ENCODE data around the gene NFILZ.

DNA sequence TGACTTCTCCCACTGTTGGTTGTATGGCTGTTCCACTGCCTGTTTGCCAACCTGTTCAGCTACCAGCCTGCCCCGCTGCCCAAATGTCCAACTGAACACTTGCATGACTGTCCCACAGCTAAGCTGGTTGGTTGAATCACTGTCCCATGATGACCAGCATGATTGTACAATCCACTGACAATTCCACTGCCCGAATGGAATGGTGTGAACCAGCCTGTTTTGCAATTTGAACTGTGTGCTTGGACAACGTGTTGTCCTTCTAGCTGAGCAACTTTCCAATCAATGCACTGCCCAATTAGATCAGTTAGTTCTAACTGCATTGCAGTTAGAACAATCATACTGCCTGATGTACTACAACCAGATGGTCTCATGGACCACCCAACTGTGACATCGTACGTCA lies 28.6 kb upstream of the NFILZ start:
- TF ChIP-seq, protein P1, sequence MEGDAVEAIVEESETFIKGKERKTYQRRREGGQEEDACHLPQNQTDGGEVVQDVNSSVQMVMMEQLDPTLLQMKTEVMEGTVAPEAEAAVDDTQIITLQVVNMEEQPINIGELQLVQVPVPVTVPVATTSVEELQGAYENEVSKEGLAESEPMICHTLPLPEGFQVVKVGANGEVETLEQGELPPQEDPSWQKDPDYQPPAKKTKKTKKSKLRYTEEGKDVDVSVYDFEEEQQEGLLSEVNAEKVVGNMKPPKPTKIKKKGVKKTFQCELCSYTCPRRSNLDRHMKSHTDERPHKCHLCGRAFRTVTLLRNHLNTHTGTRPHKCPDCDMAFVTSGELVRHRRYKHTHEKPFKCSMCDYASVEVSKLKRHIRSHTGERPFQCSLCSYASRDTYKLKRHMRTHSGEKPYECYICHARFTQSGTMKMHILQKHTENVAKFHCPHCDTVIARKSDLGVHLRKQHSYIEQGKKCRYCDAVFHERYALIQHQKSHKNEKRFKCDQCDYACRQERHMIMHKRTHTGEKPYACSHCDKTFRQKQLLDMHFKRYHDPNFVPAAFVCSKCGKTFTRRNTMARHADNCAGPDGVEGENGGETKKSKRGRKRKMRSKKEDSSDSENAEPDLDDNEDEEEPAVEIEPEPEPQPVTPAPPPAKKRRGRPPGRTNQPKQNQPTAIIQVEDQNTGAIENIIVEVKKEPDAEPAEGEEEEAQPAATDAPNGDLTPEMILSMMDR (tag by site-specific recombination; IDR thresholded peaks at IDR 0.05), result no peak
- TF ChIP-seq ZNF624 (tag by site-specific recombination; IDR thresholded peaks at IDR 0.05), result no peak
- TF ChIP-seq, protein P2, sequence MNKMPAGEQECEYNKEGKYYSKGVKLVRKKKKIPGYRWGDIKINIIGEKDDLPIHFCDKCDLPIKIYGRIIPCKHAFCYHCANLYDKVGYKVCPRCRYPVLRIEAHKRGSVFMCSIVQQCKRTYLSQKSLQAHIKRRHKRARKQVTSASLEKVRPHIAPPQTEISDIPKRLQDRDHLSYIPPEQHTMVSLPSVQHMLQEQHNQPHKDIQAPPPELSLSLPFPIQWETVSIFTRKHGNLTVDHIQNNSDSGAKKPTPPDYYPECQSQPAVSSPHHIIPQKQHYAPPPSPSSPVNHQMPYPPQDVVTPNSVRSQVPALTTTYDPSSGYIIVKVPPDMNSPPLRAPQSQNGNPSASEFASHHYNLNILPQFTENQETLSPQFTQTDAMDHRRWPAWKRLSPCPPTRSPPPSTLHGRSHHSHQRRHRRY (tag by site-specific recombination; IDR thresholded peaks at IDR 0.05), result no peak
- TF ChIP-seq ZNF274 (IDR thresholded peaks at IDR 0.05; ENCODE audit: low read length), result no peak
- no peak for TF ChIP-seq ZNF274 (tag by site-specific recombination; IDR thresholded peaks at IDR 0.05; ENCODE audit: borderline replicate concordance)
- TF ChIP-seq ZNF350 (tag by site-specific recombination; IDR thresholded peaks at IDR 0.05), result no peak
- TF ChIP-seq MZF1 (tag by site-specific recombination; IDR thresholded peaks at IDR 0.05; ENCODE audit: borderline replicate concordance), result no peak
- TF ChIP-seq BCL11A (tag by site-specific recombination; IDR thresholded peaks at IDR 0.05; ENCODE audit: low read depth), result no peak
- TF ChIP-seq, protein P3, sequence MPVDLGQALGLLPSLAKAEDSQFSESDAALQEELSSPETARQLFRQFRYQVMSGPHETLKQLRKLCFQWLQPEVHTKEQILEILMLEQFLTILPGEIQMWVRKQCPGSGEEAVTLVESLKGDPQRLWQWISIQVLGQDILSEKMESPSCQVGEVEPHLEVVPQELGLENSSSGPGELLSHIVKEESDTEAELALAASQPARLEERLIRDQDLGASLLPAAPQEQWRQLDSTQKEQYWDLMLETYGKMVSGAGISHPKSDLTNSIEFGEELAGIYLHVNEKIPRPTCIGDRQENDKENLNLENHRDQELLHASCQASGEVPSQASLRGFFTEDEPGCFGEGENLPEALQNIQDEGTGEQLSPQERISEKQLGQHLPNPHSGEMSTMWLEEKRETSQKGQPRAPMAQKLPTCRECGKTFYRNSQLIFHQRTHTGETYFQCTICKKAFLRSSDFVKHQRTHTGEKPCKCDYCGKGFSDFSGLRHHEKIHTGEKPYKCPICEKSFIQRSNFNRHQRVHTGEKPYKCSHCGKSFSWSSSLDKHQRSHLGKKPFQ (tag by site-specific recombination; IDR thresholded peaks at IDR 0.05), result no peak
- TF ChIP-seq, protein P4, sequence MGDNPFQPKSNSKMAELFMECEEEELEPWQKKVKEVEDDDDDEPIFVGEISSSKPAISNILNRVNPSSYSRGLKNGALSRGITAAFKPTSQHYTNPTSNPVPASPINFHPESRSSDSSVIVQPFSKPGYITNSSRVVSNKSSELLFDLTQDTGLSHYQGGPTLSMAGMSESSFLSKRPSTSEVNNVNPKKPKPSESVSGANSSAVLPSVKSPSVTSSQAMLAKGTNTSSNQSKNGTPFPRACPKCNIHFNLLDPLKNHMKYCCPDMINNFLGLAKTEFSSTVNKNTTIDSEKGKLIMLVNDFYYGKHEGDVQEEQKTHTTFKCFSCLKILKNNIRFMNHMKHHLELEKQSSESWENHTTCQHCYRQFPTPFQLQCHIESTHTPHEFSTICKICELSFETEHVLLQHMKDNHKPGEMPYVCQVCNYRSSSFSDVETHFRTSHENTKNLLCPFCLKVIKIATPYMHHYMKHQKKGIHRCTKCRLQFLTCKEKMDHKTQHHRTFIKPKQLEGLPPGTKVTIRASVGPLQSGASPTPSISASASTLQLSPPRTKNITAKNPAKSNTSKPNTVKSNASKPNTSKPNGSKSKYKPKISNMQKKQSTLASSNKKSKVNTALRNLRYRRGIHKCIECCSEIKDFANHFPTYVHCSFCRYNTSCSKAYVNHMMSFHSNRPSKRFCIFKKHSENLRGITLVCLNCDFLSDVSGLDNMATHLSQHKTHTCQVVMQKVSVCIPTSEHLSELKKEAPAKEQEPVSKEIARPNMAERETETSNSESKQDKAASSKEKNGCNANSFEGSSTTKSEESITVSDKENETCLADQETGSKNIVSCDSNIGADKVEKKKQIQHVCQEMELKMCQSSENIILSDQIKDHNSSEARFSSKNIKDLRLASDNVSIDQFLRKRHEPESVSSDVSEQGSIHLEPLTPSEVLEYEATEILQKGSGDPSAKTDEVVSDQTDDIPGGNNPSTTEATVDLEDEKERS (tag by site-specific recombination; IDR thresholded peaks at IDR 0.05), result no peak
- TF ChIP-seq ZNF510 (tag by site-specific recombination; IDR thresholded peaks at IDR 0.05; ENCODE audit: insufficient replicate concordance), result no peak
- no peak for TF ChIP-seq ZNF549 (tag by site-specific recombination; IDR thresholded peaks at IDR 0.05)
- TF ChIP-seq, protein P5, sequence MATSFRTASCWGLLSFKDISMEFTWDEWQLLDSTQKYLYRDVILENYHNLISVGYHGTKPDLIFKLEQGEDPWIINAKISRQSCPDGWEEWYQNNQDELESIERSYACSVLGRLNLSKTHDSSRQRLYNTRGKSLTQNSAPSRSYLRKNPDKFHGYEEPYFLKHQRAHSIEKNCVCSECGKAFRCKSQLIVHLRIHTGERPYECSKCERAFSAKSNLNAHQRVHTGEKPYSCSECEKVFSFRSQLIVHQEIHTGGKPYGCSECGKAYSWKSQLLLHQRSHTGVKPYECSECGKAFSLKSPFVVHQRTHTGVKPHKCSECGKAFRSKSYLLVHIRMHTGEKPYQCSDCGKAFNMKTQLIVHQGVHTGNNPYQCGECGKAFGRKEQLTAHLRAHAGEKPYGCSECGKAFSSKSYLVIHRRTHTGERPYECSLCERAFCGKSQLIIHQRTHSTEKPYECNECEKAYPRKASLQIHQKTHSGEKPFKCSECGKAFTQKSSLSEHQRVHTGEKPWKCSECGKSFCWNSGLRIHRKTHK (tag by site-specific recombination; IDR thresholded peaks at IDR 0.05), result no peak; the same call in 1 of the 2 replicates
- TF ChIP-seq SETDB1 (IDR thresholded peaks at IDR 0.05; ENCODE audit: insufficient read length, low read length), result no peak

Measured in HEK293 (cell line).